Stimulated activated CD4-positive, alpha-beta T cell treated with anti-CD3 and anti-CD28 coated beads, Interleukin-15, amount 100 ng/mL, for 1 hour (primary cell): Measurements from ENCODE around the gene ALOX12B.
"Not testable (repeated sequence)": the region's sequence is repeated elsewhere in the genome, so short reads cannot be mapped to it uniquely, and the experiment has no call there.

Source experiments
- DNase-seq, 2 donors: peaks; one replicate each; pipeline ENCODE4 v3.0.0-alpha.2; 2020; ENCODE audit warnings: low read depth in 1 of 2, low spot score in 1 of 2

Gene ALOX12B

DNA sequence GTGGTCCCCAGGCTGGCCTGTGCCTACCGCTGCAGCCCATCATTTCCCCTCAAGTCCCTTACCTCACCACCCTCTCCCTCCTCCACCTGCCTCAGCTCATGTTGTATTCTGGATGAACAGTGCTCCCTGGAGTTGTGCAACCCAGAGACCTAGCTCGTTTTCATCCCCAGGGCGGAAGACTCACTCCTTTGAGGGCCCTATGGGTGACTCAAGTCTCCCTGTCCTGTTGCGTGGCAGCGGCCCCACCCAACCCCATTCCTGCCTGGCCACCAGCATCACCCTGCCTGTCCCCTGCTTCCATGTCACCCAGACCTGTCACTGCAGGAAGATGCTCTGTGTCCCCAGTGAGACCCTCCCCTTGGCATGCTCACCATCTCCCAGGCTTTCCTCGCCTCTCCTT, 3.3 kb downstream of the ALOX12B start:
- DNase-seq, result no peak

- DNase-seq, result no peak
These were observed 5.2 kb downstream of the ALOX12B start for GRCh38 chr17:8082292-8082691.

DNA sequence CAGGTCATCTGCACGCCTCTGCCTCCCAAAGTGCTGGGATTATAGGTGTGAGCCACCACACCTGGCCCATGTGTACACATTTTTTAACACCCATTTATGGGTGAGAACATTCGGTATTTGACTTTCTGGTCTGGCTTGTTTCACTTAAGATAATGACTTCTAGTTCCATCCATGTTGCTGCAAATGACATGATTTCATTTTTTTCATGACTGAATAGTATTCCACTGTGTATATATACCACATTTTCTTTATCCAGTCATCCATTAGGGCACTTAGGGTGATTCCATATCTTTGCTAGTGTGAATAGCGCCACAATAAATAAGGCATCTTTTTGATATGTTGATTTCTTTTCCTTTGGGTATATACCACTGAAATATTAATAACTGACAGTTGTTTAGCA, 5.6 kb downstream of the ALOX12B start:
- no peak for DNase-seq

- no peak for DNase-seq
These were observed 6.7 kb downstream of the ALOX12B start for GRCh38 chr17:8080799-8081219.

- DNase-seq, result no peak
These were observed 7.2 kb downstream of the ALOX12B start for GRCh38 chr17:8080208-8080798.

DNA sequence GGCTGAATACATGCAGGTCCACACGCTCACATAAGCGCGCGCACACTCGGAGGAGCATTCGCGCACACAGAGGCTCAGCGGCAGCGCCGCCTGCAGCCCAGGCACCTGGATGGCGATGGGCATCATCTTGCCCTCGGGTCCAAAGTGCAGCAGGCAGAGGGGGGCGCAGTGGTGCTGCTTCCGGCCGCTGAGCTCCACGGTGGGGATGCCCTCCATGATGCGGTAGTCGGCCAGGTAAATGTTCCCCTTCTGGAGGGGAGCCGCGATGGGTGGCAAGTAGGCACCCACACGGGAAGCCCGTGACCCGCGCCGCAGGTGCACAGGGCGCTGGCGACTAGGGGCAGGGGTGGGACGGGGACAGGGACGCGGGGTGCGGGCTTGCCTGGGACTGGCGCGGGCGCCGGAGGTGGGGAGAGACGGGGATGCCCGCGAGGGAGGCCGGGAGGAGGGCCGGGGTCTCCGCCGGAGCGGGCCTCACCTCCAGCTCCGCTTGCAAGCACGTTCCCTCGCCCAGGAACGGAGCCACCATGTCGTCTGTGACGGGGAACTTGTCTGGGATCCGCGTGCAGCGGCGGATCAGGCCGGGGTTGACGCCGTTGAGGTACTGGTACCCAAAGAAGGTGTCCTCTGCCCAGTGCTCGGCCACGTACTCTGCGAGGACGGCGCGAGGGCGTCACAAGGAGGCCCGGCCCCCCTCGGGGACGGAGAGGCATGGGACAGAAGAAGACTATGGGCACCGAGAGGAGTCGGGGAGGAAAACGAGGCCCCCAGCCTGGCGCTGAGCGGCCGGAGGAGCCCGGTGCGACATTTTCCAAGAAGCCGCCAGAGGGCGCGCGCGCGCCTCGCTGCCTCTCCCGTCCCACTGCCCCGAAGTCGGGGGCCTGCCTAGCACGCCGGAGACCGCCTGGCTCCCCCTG, 8.0 kb downstream of the ALOX12B start:
- peak; percentile 57 to 70 for DNase-seq

DNA sequence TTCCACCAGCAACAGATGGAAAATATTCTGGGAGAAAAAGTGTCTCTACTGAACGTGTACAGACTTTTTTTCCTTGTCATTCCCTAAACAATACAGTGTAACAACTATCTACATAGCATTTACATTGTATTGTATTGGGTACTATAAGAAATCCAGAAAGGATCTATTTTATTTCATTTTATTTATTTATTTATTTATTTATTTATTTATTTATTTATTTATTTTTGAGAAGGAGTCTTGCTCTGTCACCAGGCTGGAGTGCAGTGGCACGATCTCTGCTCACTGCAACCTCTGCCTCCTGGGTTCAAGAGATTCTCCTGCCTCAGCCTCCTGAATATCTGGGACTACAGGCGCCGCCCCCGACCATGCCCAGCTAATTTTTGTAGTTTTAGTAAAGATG, 9.6 kb downstream of the ALOX12B start:
- not testable (repeated sequence) for DNase-seq

DNA sequence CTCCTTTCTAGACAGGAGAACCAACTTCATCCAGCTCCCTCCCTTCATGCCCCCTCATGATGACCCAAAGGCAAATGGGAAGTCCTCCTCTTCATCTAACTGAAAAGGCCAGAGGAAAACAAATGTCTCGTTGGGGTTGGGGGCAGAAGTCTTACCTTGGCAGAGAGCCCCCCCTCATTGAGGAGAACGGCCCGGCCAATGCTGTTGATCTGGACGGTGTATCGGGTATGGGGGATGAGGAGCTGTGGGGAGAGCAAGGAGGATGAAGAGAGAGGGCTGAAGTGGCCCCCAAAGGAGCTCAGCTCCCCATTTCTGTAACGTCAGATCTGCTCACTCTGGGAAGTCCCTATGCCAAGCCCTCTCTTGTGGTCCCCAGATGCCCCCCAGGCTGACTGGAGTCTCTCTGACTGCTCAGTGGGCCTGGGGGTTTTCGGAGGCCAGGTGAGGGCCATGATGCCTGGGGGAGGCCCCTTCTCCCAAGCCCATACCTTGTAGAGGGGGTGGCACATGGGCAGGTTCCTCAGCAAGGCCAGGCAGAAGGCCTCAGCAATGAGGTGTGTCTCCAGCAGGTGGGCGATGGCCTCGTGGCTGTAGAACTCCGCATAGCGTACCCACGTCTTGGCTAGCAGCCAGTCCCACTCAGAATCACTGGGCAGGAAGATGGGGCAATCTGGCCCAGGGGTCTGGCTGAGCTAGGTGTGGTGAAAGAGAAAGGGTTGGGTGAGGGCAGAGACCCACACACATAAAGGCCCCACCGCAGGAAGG, 10.8 kb downstream of the ALOX12B start:
- no peak for DNase-seq

DNA sequence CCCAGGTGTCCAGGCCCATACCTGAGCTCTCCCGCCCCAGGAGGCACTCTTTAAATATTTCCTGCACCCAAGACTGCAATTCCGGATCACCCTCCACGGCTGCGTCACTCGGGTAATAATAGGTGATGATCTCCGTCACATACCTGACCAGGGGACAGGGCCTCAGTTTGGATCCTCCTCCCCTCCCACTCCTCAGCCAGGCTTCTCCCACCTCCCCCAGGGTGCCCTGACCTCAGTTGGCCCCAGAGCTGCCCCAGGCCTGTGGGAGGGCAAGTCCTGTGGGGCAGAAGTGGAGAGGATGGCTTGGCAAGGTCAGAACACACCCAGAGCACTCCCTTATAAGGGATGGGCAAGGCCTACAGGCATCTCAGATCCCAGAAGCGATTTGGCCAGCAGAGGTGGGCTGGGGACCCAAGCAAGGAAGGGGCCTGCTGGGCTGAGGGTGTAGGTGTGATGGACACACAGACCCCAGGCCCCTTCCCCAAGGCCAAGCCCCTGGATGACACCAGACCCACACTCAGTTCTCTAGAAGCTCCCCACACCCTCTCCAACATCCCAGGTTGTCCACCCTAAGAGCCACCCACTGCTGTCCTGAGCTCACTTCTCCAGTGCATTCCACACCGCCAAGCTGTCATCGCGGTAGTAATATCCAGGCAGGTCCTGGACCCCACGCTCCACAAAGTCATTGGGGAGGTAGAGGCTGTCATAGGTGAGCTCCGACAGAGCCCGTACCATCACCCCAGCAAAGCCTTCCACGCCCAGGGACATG, 11.8 kb downstream of the ALOX12B start:
- DNase-seq, result no peak

DNA sequence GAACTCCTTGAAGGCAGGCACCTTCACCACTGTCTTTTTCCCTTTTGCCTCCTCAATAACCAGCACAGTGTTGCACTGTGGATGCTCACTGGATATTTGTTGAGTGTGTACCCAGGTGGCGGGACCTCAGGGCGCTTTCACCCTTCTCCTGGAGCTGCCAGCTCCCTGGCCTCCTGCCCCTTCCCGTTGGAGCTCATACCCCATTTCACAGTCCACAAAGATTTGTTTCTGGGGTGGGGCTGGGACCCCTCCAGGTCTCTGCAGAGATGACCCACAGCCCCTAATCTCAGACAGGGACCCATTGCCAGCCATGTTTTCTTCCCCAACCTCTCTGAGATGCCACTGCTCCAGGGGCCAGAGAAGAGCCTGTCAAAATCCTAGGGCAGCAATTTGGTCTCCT, 12.4 kb downstream of the ALOX12B start:
- DNase-seq, result no peak

DNA sequence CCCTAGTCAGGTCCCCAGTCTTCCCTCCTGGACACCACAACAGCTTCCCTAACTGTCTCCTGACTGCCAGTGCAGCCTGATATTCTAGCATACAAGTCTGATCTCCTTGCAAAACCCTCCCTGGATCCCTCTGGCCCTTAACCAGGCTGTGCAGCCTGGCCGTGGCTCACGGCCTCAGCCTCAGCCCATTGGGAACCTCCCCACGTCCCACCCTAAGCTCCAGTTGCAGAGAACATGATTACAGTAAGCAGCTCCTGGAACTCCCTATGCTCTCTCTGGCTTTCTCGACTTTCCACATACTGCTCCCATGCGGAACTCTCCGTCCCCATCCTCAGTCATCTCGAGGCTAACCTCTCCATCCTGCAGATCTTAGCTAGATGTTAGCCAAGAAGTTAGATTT, 13.0 kb downstream of the ALOX12B start:
- DNase-seq, result no peak

DNA sequence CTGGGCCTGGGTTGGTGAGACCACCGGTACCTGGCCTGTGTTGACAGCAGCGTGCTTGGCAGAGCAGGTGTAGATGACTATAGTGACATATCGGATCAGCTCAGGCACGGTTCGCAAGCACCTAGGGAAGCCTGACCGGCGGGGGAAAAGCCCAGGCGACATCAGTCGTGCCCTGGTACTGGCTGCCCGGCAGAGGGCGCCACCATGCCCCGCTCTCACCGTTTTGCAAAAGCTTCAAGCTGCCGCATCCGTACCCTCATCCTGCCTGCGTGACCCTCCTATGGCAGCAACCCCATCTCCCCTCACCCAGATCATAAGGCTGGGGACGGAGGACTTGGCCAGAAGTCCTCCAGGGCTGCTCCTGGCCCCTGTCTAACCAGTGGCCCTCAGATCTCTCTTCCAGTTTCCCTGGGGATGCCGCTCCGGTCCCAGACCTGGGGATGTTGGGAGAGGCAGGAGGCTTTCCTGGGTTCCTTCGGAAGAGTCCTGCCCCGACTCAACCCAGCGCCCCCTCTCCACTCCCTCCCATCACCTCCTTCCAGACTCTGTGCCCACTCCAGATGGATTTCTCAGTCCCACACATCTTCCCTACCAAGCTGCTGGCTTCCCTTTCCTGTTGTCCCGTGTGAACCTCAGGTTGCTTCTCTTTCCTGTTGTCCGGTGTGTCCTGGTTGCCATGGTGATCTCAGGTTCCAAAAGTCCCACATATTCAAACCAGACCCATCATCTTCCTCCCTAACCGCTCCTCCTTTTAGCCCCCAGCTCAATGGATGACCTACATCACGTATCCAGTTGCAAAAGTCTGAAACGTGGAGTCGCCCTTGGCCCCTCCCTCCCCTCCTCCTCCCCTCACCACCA, 13.7 kb downstream of the ALOX12B start:
- DNase-seq, result peak; percentile 74 to 84

DNA sequence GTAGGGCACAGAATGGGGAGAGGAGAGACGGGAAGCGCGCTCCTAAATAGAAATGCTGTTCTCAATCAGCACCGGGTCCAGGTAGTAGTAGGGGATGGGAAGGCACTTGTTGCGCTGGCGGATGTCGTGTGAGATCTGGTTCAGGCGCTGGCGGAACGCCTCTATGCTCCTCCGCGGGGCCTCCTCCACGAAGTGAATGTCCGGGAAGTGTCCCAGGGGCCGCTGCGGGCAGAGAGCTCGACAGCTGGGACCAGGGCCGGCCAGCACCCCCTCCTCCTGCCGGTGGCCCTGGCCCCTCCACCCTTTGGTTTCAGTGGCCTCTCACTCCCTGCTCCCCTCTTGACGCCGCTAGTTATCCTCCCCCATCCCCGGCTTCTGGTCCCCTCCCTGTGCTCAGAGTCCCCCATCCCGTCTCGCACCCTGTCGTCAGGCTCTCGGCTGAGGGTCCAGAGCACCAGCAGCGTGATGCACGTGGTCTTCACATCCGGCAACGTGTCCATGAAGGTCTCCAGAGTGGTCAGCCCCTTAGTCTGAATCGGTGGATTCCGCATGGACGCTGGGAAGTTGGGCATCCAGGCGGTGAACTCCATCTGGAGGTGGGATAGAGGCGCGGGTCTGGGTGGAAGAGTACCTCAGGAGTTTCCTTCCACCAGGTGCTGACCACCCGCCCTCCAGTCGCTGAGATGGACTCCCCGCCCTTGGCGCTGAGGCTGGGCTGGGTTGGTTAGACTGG, 14.6 kb downstream of the ALOX12B start:
- no peak for DNase-seq

DNA sequence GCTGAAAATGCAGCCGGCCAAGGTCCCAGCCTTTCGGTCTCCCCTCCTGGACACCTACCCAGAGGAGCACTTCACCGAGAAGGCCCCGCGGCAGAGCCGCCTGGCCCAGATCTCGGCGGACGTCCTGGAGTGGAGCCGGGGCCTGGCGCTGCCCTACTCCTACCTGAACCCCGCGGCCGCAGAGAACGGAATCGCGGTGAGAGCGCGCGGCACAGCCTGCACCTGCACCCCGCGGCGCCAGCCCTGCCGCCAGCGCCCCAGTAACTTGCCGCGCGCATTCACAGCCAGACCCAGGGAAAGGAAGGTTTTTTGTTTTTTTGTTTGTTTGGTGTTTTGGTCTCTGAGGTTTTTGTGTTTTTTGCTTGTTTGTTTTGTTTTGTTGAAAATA, 15.2 kb downstream of the ALOX12B start:
- DNase-seq, result no peak

- no peak for DNase-seq
These were observed 16.0 kb downstream of the ALOX12B start for GRCh38 chr17:8071496-8071895.

GRCh38 chr17:8069587-8069860, 18.0 kb downstream of the ALOX12B start:
- DNase-seq, result no peak

- no peak for DNase-seq
These were observed 18.6 kb downstream of the ALOX12B start for GRCh38 chr17:8068736-8069586.

DNA sequence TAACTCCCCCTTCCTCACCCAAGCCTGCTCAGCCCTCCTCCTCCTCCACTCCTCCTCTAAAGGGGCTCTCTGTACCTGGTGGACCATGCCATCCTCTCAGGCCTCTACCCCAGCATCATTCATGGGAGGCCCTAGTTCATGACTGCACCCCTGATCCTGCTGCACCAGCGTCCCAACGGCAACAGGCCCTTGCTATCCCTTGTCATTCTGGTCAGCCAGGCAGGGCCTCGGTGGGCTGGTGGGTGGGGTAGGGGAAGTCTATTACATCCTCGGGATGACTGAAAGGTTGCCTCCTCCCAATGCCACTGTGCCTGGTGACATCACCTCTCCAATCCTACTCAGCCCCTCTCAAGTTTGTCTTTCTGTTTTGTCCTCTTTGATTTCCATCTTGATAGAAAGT, 19.7 kb downstream of the ALOX12B start:
- DNase-seq, result no peak
